ENCODE results near the gene ITGAV. TPM values are rescaled to one million over a fixed set of nuclear protein-coding genes. Genes with fewer than 3 reads are reported as not detected.

ITGAV gene
- total and polyA plus RNA-seq, 2 donors from 2014 or later, result 26.3 to 99.0 TPM

GRCh38 chr2:186558512-186559276 is 31.2 kb upstream of the ITGAV start:
- no peak overlapping the region for H3K4me3 ChIP-seq (ENCODE audit: low read length in 3 of 3)
- no peaks in the 10 kb centered on the region for H3K36me3 ChIP-seq (ENCODE audit: control insufficient read depth in 2 of 3, insufficient read depth in 3 of 3, low read length in 3 of 3)
- H3K4me1 ChIP-seq (ENCODE audit: control insufficient read depth in 2 of 3, insufficient read depth in 2 of 3, low read depth in 1 of 3, low read length in 3 of 3), result no peaks in the 10 kb centered on the region
- no peak for DNase-seq
- no peak overlapping the region for H3K27ac ChIP-seq (ENCODE audit: low read depth in 2 of 2, low read length in 2 of 2)
- FAIRE-seq, result no peak
- intact Hi-C loops (cut with DNase I), result no loop called here
- no peaks in the 10 kb centered on the region for H3K9me3 ChIP-seq (ENCODE audit: control insufficient read depth in 2 of 3, insufficient read depth in 1 of 3, low read length in 3 of 3)
- no peaks in the 10 kb centered on the region for H3K27me3 ChIP-seq (ENCODE audit: control insufficient read depth, insufficient read depth, low read length)
- H3K9ac ChIP-seq (ENCODE audit: low read length in 3 of 3), result no peak overlapping the region
- TF ChIP-seq CTCF (IDR thresholded peaks at IDR 0.05; ENCODE audit: borderline replicate concordance, extremely low read depth, insufficient read depth), result no peak

GRCh38 chr2:186559370-186559769 is 30.5 kb upstream of the ITGAV start:
- Histone ChIP-seq H3K9me3 (ENCODE audit: control insufficient read depth in 2 of 3, insufficient read depth in 1 of 3, low read length in 3 of 3) (no peaks in the 10 kb centered on the region), H3K27ac (ENCODE audit: low read depth in 2 of 2, low read length in 2 of 2) (no peak overlapping the region), H3K27me3 (ENCODE audit: control insufficient read depth, insufficient read depth, low read length) (no peaks in the 10 kb centered on the region), H3K4me1 (ENCODE audit: control insufficient read depth in 2 of 3, insufficient read depth in 2 of 3, low read depth in 1 of 3, low read length in 3 of 3) (no peaks in the 10 kb centered on the region), H3K36me3 (ENCODE audit: control insufficient read depth in 2 of 3, insufficient read depth in 3 of 3, low read length in 3 of 3) (no peaks in the 10 kb centered on the region), H3K9ac (ENCODE audit: low read length in 3 of 3) (no peak overlapping the region), H3K4me3 (ENCODE audit: low read length in 3 of 3) (no peak overlapping the region)
- no peak for FAIRE-seq
- no peak for TF ChIP-seq CTCF (IDR thresholded peaks at IDR 0.05; ENCODE audit: borderline replicate concordance, extremely low read depth, insufficient read depth)
- intact Hi-C loops (cut with DNase I), result no loop called here
- no peak for DNase-seq

- Histone ChIP-seq H3K27ac (ENCODE audit: low read depth in 2 of 2, low read length in 2 of 2) (no peak overlapping the region), H3K9ac (ENCODE audit: low read length in 3 of 3) (no peak overlapping the region), H3K9me3 (ENCODE audit: control insufficient read depth in 2 of 3, insufficient read depth in 1 of 3, low read length in 3 of 3) (no peaks in the 10 kb centered on the region), H3K4me3 (ENCODE audit: low read length in 3 of 3) (no peak overlapping the region), H3K36me3 (ENCODE audit: control insufficient read depth in 2 of 3, insufficient read depth in 3 of 3, low read length in 3 of 3) (no peaks in the 10 kb centered on the region), H3K27me3 (ENCODE audit: control insufficient read depth, insufficient read depth, low read length) (no peaks in the 10 kb centered on the region), H3K4me1 (ENCODE audit: control insufficient read depth in 2 of 3, insufficient read depth in 2 of 3, low read depth in 1 of 3, low read length in 3 of 3) (no peaks in the 10 kb centered on the region)
- intact Hi-C loops (cut with DNase I), result no loop called here
- no peak for FAIRE-seq
- no peak for TF ChIP-seq CTCF (IDR thresholded peaks at IDR 0.05; ENCODE audit: borderline replicate concordance, extremely low read depth, insufficient read depth)
- no peak for DNase-seq
Observed at GRCh38 chr2:186559848-186560247, 30.0 kb upstream of the ITGAV start.

Measured in kidney (tissue), 14 donors.